22Rv1 (cell line): ENCODE data around the gene LTBP1.

Experiments used
- CTCF ChIP-seq: fragments of 450-650 bp; IDR thresholded peaks from 2 replicates; pipeline ENCODE4 v1.5.1; 2017; ENCODE audit warnings: mild to moderate bottlenecking
- ZFX ChIP-seq: fragments of 450-650 bp; IDR thresholded peaks from 2 replicates; pipeline ENCODE4 v1.6.1; 2017; ENCODE audit warnings: antibody characterized with exemption, borderline replicate concordance

- TF ChIP-seq CTCF (no peak), ZFX (no peak)
These were observed 390.7 kb downstream of the LTBP1 start for GRCh38 chr2:33337385-33337960.
